Stimulated activated CD4-positive, alpha-beta T cell treated with anti-CD3 and anti-CD28 coated beads, Interleukin-4, amount 100 ng/mL, for 1 hour (primary cell): Measurements from ENCODE around the gene ACKR2.

ENCODE experiments used
- DNase-seq: peaks from one replicate; pipeline ENCODE4 v3.0.0-alpha.2; 2020

Gene ACKR2

DNA sequence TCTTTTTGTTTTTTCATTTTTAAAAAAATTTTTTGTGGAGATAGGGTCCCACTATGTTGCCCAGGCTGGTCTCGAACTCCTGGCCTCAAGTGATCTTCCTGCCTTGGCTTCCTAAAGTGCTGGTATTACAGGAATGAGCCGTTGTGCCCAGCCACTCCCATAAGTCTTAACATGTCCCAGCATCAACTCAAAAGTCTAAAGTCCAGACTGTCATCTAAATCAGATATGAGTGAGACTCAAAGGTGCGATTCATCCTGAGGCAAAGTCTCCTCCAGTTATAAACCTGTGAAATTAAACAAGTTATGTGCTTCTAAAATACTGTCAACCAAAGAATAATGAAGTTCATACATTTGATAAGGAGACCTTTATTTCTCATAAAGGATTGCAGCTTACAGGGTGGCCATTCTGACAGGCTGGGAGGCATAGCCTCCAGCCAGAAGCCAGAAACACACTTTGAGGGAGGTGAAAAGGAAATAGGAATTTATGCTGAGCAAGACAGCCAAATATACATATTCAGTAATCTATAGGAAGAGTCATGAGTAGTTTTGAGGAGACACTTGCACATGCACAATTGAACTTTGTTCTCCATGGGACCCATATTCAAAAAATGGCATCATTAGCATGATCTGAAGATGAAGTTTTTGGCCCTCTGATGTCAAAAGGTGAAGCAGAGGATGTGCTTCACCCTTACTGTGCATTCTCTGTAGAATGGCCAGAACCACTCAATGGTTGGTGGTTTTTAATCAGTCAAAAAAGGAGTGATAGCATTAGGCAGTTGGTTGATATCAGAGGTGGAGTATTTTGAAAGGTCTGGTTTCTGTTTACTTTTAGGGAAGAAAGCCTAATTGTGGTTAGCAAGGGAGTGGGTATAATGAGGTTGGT lies 85.7 kb downstream of the ACKR2 start:
- no peak for DNase-seq

DNA sequence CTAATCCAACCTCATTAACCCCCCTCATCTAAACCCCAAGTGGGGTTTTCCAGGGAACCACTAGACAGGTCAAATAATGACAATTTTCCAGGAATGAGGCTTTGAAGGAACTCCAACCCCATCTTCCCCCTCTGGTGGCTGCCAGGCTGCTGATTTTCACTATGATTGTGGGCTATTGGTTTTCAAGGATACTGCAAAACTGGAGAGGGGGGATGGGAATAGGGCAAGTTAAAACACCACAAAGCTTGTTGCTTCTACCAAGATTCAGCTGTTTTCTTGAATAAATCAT lies 86.3 kb downstream of the ACKR2 start:
- no peak for DNase-seq

DNA sequence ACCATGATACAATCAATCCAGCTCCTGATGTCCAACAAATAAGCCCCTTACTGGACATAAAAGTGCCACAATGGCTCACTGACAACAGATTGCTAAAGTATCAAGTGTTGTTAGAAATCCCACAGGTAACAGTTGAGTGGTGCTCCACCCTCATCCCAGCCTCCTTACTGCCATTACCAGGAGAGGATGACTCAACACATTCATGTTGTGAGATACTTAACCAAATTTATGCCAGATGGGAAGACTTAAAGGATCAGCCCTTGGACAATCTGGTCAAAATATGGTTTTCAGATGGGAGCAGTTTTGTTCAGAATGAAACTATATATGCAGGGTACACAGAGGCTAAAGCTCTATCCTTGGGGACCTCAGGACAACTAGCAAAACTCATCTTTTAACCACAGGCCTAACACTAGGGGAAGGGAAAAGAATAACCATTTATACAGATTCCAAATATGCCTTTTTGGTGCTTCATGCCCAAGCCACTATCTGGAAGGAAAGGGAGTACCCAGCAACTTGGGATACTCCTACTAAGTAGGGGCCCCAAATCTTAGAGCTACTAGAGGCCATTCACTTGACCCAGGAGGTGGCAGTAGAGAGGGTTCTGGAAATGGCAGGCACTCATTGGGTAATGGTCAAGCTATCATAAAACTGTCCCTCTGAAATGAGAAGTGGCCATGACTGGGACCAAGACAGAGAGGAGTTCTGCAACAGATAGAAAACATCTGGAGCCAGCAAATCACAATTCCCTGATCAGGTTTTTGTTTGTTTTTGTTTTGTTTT lies 89.8 kb downstream of the ACKR2 start:
- no peak for DNase-seq

DNA sequence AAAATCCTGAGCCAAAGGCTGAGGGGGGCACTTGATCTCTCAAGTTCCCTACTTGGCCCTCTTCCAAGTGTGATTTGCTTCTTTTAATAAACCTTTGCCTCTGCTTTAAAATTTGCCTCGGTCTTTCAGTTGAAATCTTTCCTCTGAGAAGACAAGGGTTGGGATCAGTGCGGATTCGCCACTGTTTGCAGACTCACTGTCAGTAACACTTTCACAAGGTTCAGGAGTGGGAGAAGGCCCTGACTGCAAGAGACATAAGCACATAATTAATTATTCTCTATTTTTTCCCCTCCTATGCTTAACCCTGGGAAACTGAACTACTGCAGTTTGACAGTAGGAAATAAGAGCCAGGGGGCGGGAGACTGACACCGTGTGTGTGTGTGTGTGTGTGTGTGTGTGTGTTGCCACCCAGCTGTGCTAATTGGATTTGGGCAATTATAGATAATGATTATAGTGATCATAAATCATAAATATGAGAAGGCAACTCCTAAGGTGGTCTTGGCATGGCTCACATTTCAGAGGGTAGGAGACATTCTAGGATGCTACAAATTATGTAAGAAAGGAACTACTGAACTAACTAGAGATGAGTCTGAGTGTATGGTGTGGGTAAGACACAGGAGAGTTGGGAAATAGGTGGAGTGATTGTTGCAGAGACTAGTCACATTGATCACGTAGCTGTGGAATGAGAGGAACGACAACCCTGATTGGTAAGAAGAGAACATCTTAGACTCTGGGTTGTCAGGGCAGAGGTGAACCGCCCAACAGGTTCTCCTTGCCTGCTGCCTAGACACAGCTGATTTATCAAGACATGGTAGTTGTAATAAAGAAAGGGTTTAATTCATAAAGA lies 91.2 kb downstream of the ACKR2 start:
- DNase-seq: no peak

DNA sequence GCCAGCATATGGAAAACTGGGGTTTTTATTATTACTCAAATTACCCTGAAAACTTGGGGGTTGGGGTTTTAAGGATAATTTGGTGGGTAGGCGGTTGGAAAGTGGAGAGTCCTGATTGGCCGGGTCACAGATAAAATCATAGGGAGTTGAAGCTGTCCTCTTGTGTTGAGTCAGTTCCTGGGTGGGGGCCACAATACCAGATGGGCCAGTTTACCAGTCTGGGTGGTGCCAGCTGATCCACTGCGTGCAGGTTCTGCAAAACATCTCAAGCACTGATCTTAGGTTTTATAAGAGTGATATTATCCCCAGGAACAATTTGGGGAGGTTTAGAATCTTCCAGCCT lies 91.8 kb downstream of the ACKR2 start:
- no peak for DNase-seq

DNA sequence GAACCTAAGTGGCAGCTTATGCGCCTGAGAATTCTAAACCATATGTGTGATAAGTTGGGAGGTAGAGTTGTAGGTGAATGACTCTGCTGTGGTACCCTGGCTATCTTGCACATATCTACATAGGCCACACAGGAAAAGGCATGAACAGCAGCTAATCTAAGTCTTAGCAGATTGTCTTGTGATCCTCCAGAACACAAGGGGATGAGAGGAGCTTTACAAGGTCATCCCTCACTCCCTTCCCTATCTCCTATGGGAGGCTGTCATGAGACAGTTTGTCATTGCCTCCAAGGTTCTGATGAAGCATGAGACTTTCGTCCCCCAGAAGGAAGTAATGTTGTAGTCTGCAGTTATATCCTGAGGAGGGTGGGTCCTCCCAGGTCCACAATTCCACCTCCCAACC lies 93.0 kb downstream of the ACKR2 start:
- DNase-seq: no peak

DNA sequence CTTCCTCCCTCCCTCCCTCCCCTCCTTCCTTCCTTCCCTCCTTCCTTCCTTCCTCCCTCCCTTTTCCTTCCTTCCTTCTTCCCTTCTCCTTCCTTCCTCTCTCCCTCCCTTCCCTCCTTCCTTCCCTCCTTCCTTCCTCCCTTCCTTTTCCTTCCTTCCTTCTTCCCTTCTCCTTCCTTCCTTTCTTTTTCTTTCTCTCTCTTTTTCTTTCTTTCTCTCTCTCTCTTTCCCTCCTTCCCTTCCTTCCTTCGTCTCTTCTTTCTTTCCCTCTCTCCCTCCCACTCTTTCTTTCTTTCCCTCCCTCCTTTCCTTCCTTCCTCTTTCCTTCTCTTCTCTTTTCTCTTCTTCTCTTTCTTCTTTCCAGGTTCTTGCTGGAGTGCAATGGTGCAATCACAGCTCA lies 94.8 kb downstream of the ACKR2 start:
- no peak for DNase-seq

DNA sequence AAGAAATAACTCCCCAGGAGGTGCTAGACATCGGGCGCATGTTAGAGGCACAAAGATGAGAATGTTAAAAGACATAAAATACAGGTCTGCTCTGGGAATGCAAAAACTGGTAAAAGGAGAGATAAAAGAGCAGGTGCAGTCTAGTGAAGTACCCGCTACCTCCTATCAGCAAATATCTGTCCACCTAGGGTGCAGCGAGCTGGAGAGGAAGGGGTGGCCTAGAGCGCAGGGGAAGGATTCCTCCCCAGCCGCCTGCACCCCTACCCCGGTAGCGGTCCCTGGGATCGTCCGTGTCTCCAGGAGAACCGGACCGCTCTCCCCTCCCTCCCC lies 96.5 kb downstream of the ACKR2 start:
- no peak for DNase-seq

DNA sequence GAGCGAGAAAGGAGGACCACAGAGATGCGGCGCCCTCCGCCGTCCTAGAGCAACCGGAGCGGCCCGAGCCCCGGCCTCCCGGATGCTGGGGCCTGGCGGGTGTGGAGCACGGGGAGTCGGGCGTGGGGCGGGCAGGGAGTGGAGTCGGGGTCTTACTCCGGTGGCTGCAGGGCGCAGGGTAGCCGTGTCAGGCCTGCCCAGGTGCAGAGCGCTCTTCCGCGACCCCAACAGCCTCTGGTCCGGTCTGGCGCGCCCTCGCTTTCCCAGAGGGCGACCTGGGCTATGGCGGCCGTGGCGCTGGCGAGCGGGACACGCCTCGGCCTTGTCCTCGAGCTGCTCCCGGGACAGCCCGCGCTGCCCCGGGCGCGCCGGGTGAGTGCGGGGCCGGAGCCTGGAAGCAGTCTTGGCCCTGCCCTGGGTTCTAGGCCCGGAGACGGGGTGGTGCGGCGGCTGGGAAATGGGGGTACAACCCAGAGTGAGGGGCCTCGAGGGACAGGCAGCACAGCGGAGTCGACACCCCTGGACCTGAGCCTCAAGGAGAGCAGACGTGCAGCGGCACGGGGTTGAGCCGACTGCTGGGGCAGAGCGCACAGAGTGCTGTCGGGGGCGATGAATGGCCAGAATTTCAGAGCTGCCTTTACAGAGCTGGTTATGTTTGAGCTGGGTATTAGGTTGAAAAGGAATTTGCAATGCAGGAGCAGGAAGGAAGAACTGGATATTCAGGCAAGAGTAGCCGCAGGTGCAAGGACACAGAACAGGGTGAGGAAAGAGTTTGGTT lies 97.0 kb downstream of the ACKR2 start, which contains the start of gene ZNF662:
TSS of gene ZNF662 (plus strand) at position 73 of the 778 bp plus-strand sequence. CDS start 1,973 bp downstream, outside the sequence.
- DNase-seq: peak; percentile 41

DNA sequence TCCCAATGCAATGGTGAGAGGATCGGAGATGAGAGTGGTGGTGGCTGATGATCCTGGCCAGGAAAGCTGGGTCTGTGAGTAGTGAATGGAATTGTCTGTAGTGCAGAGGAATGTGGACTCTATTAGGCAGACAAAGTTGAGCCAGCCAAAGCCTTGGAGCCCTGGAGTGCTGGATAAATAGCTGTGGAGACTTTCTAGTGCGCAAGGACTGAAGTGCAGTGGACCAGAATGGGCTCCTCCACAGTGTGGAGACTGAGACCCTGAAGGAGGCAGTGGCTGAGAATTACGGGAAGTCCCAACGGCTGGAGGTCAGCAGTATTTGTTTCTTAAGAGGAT lies 97.6 kb downstream of the ACKR2 start:
- DNase-seq: no peak

DNA sequence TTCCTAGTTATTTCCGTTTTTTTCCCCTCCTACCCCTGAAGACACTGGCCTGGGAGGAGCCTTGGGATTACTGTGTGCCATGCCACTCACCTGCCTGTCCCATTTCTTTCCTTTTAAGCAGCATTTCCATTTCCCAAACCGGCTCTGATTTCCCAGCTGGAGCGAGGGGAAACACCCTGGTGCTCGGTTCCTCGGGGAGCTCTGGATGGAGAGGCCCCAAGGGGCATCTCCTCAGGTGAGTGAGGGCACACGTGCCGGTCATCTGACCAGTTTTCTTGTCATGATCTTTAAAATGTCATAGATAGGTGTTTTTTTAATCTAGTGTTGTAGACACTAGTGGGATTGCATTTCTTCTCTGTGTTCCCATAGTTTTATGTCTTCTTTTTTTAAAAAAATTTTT lies 99.4 kb downstream of the ACKR2 start:
- DNase-seq: no peak

DNA sequence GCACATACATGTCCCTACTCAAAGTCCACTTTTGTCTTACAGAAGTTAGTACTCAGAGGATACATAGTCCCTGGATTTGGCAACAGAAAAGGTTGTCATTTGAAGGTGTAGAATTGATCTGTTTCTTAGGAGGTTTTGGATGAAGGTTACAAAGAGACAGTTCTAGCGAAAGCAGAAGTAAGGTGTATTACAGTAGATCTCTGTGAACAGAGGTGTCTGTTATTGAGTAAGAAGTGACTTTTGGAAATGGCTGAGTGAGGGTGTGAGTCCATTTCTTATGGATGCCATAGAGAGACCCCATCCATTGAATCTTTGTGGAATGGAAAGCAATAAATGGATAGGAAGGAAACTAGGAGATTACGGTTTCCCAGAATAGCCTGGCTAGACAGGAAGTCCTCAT lies 102.3 kb downstream of the ACKR2 start:
- DNase-seq: no peak

DNA sequence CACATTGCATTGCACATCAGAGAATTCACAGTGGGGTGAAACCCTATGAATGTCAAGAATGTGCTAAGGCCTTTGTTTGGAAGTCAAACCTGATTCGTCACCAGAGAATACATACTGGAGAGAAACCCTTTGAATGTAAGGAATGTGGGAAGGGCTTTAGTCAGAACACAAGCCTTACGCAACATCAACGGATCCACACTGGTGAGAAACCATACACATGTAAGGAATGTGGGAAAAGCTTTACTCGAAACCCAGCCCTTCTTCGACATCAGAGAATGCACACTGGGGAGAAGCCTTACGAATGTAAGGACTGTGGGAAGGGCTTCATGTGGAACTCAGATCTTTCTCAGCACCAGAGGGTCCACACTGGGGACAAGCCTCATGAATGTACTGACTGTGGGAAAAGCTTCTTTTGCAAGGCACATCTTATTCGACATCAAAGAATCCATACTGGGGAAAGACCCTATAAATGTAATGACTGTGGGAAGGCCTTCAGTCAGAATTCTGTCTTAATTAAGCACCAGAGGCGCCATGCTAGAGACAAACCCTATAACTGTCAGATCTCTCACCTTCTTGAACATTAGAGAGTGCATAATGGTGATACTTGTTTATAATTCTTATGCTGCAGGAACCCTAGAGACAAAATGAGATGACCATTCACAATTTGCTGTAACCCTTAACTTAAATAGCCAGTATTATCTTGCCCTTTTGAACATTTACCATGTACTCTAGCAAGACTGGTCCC lies 105.7 kb downstream of the ACKR2 start:
- DNase-seq: no peak
